HG03097 (cell line): ENCODE results near the gene RSPO1.
"Not testable (repeated sequence)": the region's sequence is repeated elsewhere in the genome, so short reads cannot be mapped to it uniquely, and the experiment has no call there.

ENCODE experiments used
- ATAC-seq: cut with Tn5 transposase; IDR thresholded peaks from one replicate; pipeline ENCODE4 v1.9.1; 2021; ENCODE audit not compliant: unreplicated experiment, low FRiP score

Gene RSPO1

DNA sequence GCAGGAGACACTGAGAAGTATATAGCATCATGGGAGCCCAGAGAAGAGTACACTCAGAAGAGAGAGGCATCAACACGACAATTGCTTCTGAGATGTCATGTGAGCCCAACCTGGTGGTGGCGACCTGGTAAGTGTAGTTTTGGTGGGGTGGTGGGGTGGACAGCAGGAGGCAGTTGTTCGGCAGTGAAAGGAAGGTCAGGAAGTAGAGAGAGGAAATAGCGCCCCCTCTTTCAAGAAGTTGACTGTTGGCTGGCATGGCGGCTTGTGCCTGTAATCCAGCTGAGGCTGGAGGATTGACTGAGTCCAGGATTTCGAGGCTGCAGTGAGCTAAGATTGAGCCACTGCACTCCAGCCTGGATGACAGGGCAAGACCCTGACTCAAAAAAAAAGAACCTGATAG, 12.6 kb downstream of the RSPO1 start:
- ATAC-seq = no peak

DNA sequence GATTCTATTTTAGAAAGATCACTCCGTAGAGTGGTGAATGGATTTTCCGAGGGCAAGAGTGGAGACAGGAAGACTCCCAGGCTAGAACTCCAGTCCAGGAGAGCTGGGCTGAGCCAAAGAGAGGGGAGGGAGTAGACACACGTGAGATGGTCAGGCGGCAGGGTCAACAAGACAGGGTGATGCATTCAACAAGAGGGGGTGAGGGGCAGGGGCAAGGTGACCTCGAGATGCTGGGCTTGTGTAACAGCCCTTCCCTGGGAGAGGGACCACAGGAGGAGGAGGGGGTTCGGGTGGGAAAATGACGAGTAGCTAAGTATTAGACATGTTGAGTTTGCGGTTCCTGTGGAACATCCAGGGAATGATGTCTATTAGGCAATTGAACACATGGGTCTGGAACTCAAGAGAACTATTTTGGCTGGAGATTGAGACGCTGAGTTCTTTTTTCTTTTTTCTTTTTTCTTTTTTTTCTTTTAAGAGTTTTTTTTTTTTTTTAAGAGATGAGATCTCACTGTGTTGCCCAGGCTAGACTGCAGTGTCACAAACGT, 13.3 kb downstream of the RSPO1 start:
- ATAC-seq = no peak

DNA sequence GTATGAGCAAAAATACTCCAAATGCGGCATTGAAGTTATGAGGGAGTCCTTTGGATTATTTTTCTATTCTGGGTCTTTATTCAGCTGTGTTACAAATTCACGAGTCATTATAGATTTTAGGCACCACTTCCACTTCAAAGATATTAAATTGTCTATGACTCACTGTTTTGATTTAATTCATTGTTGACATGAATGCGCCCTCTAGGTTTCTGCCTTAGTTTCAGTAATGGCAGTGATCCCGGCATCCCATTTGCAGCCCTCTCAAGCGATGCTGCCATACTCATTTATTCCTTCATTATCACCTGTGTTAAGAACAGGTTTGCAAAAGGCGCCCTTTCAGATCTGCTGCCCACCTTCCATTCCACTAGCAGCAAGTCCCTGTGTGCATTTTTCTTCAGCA, 14.0 kb downstream of the RSPO1 start:
- ATAC-seq = no peak

DNA sequence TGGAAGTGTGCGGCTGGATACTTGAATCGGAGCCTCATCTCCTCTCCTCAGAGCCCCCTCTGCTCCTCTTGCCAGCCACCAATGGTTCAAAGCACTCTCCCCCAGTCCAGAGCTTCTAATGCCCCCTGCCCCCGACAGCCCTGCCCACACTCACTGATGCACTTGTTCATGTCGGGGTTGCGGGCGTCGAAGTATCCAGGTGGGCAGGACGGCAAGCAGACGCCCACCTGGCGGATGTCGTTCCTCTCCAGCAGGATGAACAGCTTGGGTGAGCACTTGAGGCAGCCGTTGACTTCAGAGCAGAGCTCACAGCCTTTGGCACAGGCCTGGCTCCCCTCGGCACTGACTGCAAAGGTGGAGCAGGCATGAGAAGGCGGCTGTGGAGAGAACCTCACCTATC, 18.4 kb downstream of the RSPO1 start:
- ATAC-seq = no peak

DNA sequence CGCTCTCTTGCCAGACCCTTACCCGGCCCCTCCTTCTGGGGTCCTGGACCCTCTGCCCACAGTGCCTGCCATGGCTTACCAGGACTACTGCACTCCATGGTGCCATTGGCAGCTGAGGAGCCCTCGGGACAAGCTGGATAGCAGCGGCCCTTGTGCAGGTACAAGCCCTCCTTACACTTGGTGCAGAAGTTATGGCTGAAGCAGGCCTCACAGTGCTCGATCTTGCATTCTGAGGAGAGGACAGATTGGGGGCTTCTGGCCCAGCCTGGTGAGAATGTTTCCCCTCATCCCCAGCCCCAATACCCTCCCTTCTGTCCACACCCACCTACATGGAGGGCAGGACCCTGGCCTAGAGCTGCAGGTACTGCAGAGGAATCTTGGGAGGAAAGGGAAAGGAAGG, 20.6 kb downstream of the RSPO1 start:
- no peak for ATAC-seq

DNA sequence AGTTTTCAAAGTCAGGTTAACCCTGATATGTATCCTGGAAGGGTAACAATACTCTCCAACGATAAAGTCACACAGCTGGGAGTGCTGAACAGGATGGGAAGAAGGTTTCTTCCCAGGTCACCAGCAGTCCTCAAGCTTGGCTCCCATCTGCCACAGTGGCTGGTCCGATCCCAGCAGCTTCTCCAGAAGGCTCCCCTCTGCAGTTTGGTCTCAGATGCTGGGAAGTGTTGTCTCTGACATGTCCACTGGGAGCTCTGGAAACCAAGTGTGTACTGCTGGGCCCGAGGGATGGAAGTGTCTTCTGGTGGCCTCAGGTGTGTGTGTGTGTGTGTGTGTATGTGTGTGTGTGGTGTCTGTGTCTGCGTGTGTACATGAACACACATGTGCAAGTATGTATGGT, 22.5 kb downstream of the RSPO1 start:
- ATAC-seq = no peak

DNA sequence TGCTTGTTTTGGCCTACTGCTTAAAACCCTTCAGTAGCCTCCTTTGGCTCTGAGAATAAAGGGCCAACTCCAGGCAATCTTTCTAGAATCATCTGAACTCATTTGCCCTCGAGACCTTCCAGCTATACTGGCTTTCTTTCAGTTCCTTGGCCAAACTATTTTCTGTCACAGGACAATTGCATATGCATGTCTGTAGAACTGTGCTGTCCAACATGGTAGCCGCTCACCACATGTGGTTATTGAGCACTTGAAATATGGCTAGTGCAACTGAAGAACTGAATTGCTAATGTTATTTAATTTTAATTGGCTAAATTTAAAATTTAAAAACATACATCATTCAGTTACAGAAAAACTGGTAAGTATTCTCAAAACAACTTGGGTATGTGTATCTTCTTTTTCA, 24.7 kb downstream of the RSPO1 start:
- no peak for ATAC-seq

DNA sequence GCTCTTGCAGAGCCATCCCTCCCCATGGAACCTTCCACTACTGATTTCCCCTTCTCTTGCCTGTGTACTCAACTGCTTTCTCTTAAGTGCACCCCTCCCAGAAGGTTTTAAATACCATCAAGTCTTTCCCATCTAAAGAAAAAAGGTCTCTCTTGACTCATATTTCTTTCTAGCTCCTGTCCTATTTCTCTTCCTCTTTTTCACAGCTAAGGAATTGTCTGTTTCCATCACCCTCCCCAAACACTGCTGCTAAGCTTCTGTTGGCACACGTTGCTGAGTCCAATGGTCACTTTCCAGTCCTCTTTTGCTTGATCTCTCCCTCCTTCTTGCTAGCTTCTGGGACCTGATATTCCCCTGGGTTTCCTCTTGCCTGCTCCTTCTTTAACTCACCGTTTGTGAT, 25.7 kb downstream of the RSPO1 start:
- ATAC-seq = no peak

DNA sequence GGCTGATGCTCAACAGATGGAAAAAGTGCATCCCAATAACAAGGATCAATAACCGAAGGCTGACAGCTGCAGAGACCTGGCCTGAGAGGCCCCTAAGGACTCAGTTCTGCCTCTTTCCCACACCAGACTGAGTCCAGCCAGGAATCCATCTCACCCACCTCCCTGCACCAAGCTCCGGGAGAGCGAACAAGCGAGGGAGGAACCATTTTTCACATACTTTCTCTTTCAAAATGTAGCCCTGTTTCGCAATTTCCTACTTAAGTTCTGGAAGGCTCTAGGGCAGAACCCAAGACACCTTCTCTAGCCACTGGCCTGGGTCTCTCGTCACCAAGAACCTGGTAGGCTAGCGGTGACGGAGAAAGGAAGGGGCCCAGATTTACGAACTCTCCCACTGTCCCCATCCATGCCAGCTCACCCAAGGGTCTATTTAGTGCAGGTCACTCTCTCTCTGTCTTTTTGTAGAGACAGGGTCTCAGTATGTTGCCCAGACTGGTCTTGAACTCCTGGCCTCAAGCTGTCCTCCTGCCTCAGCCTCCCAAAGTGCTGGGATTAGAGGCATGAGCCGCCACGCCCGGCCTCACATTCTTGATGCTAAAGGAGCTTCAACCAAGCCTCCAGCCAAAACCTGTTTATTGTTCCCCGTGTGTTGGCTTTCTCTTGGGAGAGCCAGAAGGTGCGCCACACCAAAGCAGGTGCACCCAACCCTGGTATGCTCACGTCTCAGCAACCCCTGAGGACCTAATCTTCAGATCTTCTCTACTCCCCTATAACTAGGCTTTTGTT, 28.0 kb downstream of the RSPO1 start:
- no peak for ATAC-seq

DNA sequence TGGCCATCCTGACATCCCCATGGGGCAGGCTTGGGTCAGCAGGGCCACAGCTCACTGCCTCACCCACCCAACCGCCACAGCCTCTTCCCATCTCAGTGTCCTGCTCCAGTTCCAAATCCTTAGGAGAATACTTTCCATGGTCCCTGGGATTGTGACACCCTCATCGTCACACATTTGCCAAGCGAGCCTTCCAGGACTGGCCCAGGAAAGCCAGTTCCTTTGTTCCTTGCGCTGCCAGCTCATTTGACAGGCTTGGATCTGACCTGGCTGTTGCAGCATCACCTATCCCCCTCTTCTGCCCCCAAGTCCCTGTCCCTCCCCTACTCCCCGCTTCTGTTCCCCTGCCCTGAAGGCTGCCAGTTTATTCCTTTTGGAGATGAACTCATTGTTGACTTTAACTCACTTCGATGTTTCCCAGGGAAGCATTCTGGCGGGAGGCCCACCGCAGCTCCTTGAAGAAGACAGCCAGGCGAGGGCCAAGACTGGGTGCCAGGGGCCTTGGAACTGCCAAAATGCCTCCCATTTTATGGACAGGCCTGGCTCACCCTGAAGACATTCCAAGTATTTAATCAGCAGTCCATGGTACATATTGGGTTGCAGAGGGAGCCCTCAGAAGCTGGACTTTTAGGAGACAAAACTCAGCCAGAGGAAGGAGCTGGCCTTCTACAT, 28.8 kb downstream of the RSPO1 start:
- ATAC-seq = no peak

DNA sequence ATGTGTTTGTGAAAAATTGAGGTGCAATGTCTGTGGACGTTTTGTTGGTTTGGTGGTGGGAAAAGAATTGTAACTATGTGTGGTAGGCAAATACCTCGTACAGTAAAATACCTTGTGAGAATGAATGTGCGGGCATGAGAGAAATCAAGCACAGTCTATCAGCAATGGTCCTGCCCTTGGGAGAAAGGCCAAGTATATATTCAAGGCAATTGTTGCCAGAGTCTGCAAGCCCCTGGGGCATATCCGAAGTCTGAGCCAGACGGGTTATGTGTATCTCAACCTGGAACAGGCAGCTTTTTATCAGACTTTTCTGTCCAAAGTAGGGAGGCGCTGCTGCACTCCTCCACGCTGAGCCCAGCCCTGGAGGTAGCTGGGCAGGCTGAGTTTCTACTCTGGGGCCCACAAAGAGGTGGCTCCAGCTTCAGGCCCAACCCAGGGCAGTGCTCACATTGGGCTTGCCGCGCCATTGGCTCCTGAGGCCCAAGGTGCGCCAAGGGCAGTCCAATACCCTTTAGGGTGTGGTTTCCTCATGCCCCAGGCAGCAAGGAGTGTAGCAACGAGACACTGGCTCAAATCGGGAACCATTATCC, 29.5 kb downstream of the RSPO1 start:
- ATAC-seq = no peak

DNA sequence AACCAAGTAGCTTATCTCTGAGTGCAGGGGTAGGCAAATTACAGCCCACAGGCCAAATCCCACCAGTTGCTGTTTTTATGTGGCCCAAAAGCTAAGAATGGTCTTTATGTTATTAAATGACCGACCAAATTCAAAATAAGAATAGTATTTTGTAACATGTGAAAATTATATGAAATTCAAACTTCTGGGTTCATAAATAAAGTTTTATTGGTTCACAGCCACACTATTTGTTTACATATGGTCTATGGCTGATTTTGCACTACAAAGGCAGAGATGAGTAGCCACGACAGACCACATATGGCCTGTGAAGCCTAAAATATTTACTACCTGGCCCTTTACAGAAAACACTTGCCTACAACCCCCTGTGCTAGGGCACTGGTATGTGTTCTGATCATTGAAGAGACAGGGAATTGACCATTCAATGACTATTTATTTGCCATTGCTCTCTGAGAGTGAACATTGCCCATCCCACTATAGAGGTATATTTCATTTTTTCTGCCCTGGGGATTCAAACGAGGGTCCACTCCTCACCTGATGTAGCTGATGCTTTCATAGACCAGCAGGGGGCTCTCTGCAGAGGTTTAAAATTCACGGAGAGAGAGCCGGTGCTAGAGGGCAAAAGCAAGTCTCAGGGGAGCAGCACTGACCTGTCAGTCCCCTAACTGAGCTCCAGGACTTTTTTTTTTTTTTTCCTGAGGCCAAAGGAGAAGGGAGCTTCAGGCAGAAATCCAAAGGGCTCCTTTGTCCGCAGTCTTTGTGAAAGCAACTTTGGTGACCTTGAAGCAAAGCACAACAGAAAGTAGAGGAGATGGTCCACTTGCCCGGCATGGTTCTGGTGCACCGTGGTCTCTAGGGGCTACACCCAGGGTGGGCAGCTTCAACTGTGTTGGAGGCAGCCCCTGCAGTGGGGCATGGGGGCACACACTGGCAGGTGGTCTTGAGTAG, 31.7 kb downstream of the RSPO1 start:
- ATAC-seq = no peak

DNA sequence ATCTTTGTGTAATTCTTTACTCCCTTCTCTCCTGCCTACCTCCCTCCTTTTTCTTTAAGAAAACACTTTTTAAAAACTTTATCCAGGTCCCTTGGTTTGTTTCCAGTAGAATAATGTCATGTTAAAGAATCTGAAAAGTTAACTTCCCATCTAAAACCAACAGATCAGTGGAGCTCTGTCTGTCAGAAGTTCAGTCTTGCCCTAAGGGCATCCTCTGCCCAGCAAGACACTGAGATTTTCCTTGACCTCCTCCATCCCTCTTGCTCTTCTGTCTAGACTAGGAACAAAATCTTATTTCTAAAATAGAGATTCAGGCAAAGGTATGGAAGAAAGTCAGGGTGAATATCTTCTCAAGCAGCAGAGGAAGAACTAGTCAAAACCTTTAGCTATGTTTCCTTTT, 33.3 kb downstream of the RSPO1 start:
- ATAC-seq = no peak

DNA sequence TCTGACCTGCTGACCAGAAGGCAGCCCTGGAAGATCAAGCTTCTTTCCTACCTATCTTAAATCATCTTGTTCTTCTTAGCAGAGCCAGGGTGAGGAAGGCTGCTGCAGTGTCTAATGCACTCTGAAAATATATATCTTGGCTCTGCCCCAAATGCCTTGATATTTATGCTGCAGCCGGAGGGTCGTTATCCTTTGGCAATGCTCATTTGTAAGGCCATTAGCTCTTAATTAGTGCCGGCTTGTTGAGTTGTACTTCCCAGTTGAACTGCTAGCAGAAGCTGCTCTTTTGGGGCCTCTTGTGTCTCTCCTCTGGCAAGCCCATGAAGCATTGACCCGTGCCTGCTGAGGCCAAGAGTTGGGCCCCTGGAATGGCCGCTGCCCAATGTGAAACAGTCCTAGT, 34.8 kb downstream of the RSPO1 start:
- no peak for ATAC-seq

DNA sequence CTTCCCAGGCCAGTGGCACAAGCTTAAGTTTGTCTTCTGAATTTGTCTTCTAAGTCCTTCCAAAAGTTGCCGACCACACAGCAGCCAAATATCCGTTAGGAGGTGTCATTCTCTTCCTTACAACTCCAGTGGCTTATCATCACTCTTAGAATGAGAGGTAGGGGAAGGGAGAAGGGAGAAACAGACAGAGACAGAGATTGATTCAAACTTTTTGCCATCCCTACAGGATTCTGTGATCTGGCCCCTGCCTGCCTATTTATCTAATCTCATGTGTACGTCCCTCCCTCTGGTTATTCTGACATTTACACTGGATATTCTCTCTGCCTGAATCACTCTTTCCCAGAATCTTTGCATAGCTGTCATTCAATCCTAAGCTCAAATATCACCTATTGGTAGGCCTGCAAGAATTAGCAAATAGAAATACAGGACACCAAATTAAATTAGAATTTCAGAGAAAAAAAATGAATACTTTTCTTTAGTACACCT, 38.5 kb downstream of the RSPO1 start:
- no peak for ATAC-seq

DNA sequence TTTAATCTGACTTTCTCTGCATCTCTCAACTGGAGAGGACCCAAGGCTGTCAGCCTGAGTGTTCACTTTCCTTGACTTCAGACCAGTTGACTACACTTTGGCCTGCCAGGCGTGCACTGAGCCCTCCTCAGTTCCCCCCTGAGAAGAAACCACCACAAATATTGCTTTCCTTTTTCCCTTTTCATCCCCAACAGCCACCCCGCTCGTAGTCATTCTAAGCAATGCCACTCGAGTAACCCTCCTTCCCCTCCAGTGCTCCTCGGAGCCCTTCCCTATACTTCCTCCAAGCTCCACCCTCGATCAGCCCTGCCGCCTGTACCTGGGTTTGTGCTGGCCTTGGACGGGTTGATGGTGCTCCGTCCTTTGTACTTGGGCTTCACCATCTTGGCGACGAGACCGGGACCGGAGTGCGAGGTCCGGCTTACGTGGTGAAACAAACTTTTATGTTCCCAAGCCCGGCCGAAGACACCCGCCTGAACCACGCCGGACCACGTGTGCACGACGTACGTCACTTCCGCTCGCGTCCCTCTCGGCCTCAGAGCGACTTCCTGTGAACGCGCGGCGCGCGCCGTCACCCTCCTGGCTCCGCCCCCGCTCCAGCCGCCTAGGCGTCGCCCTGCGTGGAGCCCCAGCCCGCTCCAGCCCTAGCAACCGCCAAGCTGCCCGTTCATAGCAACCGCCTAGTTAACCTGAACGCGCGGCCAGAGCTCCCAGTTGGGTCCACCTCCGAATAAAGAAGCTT, 39.1 kb downstream of the RSPO1 start, which contains the start of gene GNL2:
TSS of gene GNL2 (minus strand) at position 498 of the 742 bp plus-strand sequence. CDS start at position 383, 115 bp downstream.
- peak; percentile 93 for ATAC-seq

DNA sequence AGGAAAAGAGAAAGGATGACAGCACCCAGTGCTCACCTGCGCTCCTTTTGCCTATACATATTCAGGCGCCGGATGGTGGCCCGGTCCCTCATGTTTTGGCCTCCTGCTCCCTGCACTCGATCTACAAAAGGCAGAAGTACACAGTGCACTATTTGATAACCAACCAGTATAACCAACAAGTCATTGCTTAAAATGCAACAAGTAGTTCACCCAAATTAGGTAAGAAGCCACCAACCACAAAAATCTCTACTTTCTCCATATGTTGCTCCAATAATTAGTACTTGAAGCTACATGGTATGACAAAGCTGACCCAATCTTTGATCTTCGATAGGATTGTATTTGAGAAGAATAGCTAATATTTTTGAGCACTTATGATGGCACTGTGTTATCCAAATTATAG, 41.0 kb downstream of the RSPO1 start:
- ATAC-seq = no peak

DNA sequence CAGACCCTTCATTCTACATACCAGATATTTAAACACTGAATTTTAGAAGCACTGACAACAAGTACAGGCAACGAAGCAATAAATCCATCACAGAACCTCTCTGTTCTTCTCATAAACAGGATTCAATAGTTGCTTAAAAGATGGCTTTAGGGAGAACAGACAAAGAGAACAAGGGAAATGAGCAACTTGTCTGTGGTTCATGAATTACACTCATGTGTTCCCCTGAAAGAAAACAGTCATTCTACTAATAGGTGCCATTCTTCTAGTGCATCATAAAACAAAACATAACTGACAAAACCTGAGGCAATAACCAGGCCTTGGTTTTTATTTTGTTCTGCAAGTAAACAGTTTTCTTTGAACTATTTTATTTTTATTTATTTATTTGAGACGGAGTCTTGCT, 45.8 kb downstream of the RSPO1 start:
- ATAC-seq = no peak

DNA sequence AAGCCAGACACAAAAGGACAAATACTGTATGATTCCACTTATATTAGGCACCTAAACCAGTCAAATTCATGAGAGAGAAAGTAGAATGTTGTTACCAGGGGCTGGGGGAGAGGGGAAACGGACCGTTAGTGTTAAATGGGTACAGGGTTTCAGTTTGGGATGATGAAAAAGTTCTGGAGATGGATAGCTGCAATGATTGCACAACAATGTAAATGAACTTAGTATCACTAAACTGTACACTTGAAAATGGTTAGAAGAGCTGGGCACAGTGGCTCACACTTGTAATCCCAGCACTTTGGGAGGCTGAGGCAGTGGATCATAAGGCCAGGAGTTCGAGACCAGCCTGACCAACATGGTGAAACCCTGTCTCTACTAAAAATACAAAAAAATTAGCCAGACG, 50.1 kb downstream of the RSPO1 start:
- ATAC-seq = not testable (repeated sequence)

DNA sequence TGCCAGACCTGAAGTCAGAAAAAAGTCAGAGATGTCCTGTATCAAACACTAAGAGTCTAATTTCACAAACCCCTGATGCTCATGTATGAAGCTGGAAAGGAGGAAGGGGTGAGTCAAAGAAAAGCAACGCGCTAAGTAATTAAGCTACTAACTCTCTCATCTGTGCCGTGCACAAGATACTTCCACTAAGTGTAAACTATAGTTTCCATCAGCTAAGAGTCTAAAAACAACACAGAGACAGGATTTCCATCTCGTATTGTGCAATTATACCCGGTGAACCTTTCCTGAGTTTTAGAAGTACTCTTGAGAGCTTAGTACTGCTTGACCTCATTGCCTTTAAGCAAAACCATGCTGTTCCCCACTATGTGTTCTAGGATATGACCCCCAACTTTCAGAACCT, 59.0 kb downstream of the RSPO1 start:
- no peak for ATAC-seq
